OCI-LY3 (cell line): ENCODE data around the gene USP4.

ENCODE experiments used
- CTCF ChIP-seq: fragments of 200-600, 300-600 bp; sonication (generic); IDR thresholded peaks from 2 replicates; pipeline ENCODE4 v1.5.1; 2014; ENCODE audit warnings: antibody characterized with exemption, low read length, low read depth
- EZH2phosphoT487 ChIP-seq: fragments of 200-600 bp; shearing (Covaris generic); IDR thresholded peaks from 2 replicates; pipeline ENCODE4 v1.6.1; 2018; ENCODE audit warnings: antibody characterized with exemption, mixed run types, low read depth

DNA sequence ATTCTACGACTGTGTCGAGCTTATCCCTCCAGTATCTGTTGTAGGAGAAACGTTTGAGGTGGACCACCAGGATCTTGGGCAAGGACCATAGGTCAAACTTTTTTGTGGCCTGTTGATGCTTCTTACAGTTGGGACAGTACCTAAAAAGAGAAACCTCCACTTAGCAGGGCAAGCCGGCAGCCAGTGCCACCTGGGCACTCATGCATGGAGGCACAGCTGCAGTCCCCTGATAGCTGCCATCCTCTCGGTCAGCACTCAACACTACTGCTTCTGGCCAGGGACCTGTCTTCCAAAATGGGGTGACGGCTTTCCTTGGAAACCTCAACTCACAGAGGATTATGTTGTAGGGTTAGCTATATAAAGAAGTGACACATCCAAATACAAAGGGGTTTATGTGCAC is 55.9 kb downstream of the USP4 start:
- TF ChIP-seq CTCF, result no peak
- TF ChIP-seq EZH2phosphoT487, result no peak
